OCI-LY7 (cell line): ENCODE results near the gene EID2B.

Experiments
- CTCF ChIP-seq: fragments of 200-600 bp; sonication (generic); conservative IDR thresholded peaks from 2 replicates; pipeline ENCODE4 v1.5.1; 2014; ENCODE audit warnings: mild to moderate bottlenecking, antibody characterized with exemption, low read length, moderate library complexity, mixed read lengths
- EZH2phosphoT487 ChIP-seq: fragments of 200-600 bp; sonication (generic); IDR thresholded peaks from 2 replicates; pipeline ENCODE4 v1.6.1; 2018; ENCODE audit warnings: low read depth, borderline replicate concordance, mild to moderate bottlenecking, mixed run types, antibody characterized with exemption, low read length, moderate library complexity, mixed read lengths

GRCh38 chr19:39525205-39525604 is 7.4 kb downstream of the EID2B start:
- TF ChIP-seq CTCF (no peak), EZH2phosphoT487 (no peak)
